Measurements from ENCODE around the gene WDR82.
"Not testable (repeated sequence)": the region's sequence is repeated elsewhere in the genome, so short reads cannot be mapped to it uniquely, and the experiment has no call there.

Gene WDR82

DNA sequence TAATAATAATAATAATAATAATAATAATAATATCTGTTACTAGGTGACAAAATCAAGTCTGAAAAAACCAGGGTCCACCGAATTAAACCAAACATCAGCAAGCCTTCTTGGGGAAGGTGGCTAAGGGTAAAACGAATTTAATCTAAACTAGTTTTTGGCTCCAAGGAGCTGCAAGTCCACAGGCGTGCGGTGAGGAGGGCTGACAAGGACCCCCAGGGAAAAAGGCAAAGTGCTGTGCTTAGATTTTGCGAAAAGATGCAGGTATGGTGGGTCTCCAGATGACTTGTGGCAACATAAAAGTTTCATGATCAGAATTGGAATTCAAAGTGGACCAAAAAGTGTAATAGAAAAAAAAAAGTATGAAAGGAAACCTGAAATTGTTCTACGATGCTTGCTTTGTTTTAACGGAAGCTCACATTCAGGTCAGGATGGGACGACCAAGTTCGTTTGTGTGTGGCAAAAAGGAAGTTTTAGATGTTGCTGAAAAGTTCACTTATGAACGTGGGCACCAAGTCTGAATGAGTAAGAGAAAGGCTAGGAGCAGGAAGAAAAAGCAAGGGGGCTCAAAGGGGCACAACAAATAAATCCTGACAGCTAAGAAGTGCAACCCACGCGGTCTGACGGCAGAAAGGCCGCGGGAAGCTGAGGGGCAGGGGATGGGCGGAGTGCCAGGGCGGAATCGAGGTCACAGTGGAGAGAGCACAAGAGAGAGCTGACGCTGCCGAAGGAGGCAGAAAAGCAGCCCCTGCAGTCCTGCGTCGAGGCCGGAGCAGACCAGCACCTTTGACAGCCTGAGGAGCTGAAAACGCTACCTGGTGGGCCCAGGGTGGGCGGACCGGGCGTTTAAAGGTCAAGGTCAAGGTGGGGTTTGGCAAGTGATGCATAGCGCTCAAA lies 1.1 kb downstream of the WDR82 start:
- DNase-seq (ENCODE audit: insufficient read length, low spot score), result no peak
- TF ChIP-seq, protein P1, sequence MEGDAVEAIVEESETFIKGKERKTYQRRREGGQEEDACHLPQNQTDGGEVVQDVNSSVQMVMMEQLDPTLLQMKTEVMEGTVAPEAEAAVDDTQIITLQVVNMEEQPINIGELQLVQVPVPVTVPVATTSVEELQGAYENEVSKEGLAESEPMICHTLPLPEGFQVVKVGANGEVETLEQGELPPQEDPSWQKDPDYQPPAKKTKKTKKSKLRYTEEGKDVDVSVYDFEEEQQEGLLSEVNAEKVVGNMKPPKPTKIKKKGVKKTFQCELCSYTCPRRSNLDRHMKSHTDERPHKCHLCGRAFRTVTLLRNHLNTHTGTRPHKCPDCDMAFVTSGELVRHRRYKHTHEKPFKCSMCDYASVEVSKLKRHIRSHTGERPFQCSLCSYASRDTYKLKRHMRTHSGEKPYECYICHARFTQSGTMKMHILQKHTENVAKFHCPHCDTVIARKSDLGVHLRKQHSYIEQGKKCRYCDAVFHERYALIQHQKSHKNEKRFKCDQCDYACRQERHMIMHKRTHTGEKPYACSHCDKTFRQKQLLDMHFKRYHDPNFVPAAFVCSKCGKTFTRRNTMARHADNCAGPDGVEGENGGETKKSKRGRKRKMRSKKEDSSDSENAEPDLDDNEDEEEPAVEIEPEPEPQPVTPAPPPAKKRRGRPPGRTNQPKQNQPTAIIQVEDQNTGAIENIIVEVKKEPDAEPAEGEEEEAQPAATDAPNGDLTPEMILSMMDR (IDR thresholded peaks at IDR 0.05; ENCODE audit: insufficient read depth, missing control alignments), result no peak
- no peak for FAIRE-seq

DNA sequence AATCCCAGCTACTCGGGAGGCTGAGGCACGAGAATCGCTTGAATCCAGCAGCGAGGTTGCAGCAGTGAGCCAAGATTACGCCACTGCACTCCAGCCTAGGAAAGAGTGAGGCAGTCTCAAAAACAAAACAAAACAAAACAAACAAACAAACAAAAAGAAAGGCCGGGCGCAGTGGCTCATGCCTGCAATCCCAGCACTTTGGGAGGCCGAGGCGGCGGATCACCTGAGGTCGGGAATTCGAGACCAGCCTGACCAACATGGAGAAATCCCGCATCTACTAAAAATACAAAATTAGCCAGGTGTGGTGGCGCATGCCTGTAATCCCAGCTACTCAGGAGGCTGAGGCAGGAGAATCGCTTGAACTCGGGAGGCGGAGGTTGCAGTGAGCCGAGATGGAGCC lies 3.7 kb downstream of the WDR82 start:
- not testable (repeated sequence) for DNase-seq (ENCODE audit: insufficient read length, low spot score); FAIRE-seq

DNA sequence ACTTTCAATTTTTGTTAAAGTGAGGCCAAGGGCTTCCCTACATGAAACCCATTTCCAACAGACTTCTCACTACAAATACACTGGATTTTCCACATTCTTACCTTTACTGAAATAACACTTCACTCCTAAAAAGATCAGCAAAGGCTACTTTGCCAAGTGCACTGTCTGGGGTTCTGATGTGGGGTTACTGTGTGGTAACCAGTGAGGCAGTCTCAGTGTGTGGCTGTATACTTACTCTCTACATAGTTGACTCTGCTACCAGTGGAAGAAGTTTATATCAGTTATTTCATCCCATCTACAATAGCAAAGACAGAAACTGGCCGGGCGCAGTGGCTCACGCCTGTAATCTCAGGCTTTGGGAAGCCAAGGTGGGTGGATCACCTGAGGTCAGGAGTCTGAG lies 5.6 kb downstream of the WDR82 start:
- TF ChIP-seq, protein P1 (IDR thresholded peaks at IDR 0.05; ENCODE audit: insufficient read depth, missing control alignments), result no peak
- DNase-seq (ENCODE audit: insufficient read length, low spot score), result no peak
- no peak for FAIRE-seq

DNA sequence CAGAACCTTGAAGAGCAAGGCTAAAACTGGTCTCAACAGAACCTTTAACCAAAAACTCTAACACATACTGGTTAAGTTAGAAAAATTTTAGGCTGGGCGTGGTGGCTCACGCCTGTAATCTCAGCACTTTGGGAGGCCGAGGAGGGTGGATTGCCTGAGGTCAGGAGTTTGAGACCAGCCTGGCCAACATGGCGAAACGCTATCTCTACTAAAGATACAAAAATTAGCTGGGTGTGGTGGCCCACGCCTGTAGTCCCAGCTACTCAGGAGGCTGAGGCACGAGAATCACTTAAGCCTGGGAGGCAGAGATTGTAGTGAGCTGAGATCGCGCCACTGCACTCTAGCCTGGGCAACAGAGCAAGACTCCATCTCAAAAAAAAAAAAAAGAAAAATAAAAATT lies 6.3 kb downstream of the WDR82 start:
- DNase-seq (ENCODE audit: insufficient read length, low spot score); FAIRE-seq: not testable (repeated sequence)

DNA sequence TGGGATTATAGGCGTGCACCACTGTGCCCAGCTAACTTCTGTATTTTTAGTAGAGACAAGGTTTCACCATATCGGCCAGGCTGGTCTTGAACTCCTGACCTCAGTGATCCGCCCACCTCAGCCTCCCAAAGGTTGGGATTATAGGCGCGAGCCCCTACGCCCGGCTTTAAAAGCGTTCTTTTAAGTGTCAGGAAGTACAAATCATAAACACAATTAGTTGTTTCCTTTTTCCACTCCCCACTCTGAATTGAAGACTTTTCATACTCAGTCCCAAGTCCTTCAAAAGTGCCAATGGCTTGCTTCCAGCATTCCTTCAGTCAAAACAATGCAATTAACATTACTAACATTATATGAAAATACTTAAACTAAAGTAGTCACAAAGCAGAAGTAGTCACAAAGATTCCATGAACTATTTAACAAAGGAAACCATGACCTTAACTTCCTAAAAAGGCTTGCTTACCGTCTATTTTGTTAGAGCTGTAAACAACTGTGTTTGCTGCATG lies 8.1 kb downstream of the WDR82 start:
- DNase-seq (ENCODE audit: insufficient read length, low spot score), result no peak
- TF ChIP-seq, protein P1 (IDR thresholded peaks at IDR 0.05; ENCODE audit: insufficient read depth, missing control alignments), result no peak
- no peak for FAIRE-seq

DNA sequence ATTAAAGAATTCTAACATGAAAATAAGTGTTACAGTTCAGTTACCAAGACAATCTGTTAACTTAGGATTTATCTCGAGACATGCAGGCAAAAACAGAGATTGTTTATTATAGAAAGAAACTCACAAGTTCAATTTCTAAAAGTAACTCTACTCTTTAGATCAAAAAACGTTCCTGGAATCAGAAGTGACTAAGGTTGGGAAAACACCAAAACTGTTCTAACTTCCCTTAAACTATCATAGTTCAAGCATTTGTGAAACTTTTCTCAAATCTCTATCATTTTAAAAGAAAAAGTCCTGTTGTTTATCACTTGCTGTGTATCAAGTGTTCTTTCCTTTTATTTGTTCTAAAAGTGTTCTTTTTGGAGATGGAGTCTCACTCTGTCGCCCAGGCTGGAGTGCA lies 8.7 kb downstream of the WDR82 start:
- TF ChIP-seq, protein P1 (IDR thresholded peaks at IDR 0.05; ENCODE audit: insufficient read depth, missing control alignments), result no peak
- FAIRE-seq (no peak), DNase-seq (ENCODE audit: insufficient read length, low spot score) (no peak)

DNA sequence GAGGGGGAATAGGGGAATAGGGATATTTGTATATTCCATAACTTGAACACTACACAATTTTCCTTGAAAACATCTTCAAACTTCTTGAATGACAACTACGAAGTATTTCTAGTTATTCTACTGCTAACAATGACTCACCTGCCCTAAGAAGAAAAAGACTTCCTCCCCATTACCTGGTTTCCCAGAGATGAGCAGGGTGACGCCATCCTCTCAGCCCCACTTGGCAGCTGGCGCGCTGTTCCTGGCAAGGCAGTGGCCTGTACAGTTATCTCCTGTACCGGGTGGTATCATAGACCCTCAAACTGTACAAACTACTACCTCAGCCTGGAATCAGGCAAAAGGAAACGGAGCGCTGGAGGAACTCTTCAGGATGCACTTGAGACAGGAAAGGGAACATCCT lies 10.4 kb downstream of the WDR82 start:
- FAIRE-seq (no peak), DNase-seq (ENCODE audit: insufficient read length, low spot score) (no peak)
- TF ChIP-seq, protein P1 (IDR thresholded peaks at IDR 0.05; ENCODE audit: insufficient read depth, missing control alignments), result no peak

DNA sequence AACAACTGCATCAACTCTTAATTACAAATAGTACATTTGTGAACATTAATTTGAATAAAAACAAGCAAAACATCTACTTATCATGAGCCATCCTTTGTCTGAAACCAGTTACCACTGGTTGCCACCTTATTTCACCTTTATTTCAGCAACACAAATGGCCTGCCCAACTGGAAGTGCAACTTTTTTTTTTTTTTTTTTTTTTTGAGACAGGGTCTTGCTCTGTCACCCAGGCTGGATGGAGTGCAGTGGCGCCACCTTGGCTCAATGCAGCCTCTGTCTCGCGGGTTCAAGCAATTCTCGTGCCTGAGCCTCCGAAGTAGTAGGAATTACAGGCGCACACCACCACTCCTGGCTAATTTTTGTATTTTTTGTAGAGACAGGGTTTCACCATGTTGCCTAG lies 13.1 kb downstream of the WDR82 start:
- TF ChIP-seq, protein P1 (IDR thresholded peaks at IDR 0.05; ENCODE audit: insufficient read depth, missing control alignments), result no peak
- FAIRE-seq, result no peak
- no peak for DNase-seq (ENCODE audit: insufficient read length, low spot score)

All from D721Med (cell line).